ENCODE results near the gene MAP4K3.

The MAP4K3 gene

GRCh38 chr2:39437522-39438296 is 624 bp upstream of the MAP4K3 start:
- DNase-seq, result peak; percentile 52 to 63

GRCh38 chr2:39435741-39436591 is 1.1 kb downstream of the MAP4K3 start:
- DNase-seq, result no peak

- no peak for DNase-seq
Measured at GRCh38 chr2:39435234-39435633, 1.9 kb downstream of the MAP4K3 start.

- no peak for DNase-seq
Measured at GRCh38 chr2:39434233-39434897, 2.7 kb downstream of the MAP4K3 start.

GRCh38 chr2:39433586-39434195 is 3.4 kb downstream of the MAP4K3 start:
- no peak for DNase-seq

- DNase-seq, result no peak
Measured at GRCh38 chr2:39432701-39433100, 4.4 kb downstream of the MAP4K3 start.

- no peak for DNase-seq
Measured at GRCh38 chr2:39431592-39432316, 5.3 kb downstream of the MAP4K3 start.

GRCh38 chr2:39429746-39430145 is 7.3 kb downstream of the MAP4K3 start:
- no peak for DNase-seq

- DNase-seq, result no peak
Measured at GRCh38 chr2:39424951-39425350, 12.1 kb downstream of the MAP4K3 start.

GRCh38 chr2:39422700-39423099 is 14.4 kb downstream of the MAP4K3 start:
- DNase-seq, result no peak

- DNase-seq, result no peak
Measured at GRCh38 chr2:39421354-39421753, 15.7 kb downstream of the MAP4K3 start.

- no peak for DNase-seq
Measured at GRCh38 chr2:39419282-39420223, 17.5 kb downstream of the MAP4K3 start.

- DNase-seq, result no peak
Measured at GRCh38 chr2:39418491-39418890, 18.6 kb downstream of the MAP4K3 start.

- no peak for DNase-seq
Measured at GRCh38 chr2:39416140-39416539, 20.9 kb downstream of the MAP4K3 start.

GRCh38 chr2:39413063-39413737 is 23.9 kb downstream of the MAP4K3 start:
- DNase-seq, result no peak

GRCh38 chr2:39411181-39411944 is 25.7 kb downstream of the MAP4K3 start:
- DNase-seq, result no peak

GRCh38 chr2:39409697-39410389 is 27.2 kb downstream of the MAP4K3 start:
- no peak for DNase-seq

- no peak for DNase-seq
Measured at GRCh38 chr2:39408351-39409136, 28.5 kb downstream of the MAP4K3 start.

Data from CD4-positive, alpha-beta T cell treated with Interleukin-4 for 1 hour (primary cell).